Spleen (tissue), 7 donors: ENCODE measurements around the gene KRTAP1-5.
"Not testable (repeated sequence)": the region's sequence is repeated elsewhere in the genome, so short reads cannot be mapped to it uniquely, and the experiment has no call there.

ENCODE experiments used
- CTCF ChIP-seq, 11 experiments: fragments of 200-600 bp in 7 of 11; fragments of 450-650 bp in 4 of 11; sonication (generic) in 4 of 11; IDR thresholded peaks in 8 of 11; conservative IDR thresholded peaks in 3 of 11; 1 replicate in 7 of 11; 2 replicates in 4 of 11; pipeline versions ENCODE4 v1.4.0 to v1.8.0; 2016 to 2021; ENCODE audit warnings: antibody characterized with exemption in 11 of 11, inconsistent platforms in 4 of 11, mild to moderate bottlenecking in 1 of 11
- POLR2A ChIP-seq, 3 donors: fragments of 450-650 bp; IDR thresholded peaks; one replicate each; pipeline ENCODE4 v1.5.1; 2017; ENCODE audit warnings: antibody characterized with exemption in 3 of 3, mild to moderate bottlenecking in 1 of 3
- donor health status: DM: no; HTN: no; CAD: no; lungs with moderate emphysema.
- donor health status: DM: no; HTN: no; CAD: no.
- donor health status: DM: no; HTN: no; CAD: no.

GRCh38 chr17:41034346-41034935 is 7.4 kb upstream of the KRTAP1-5 start, which contains the start of gene KRTAP1-3:
- TF ChIP-seq POLR2A (IDR thresholded peaks at IDR 0.05); CTCF (IDR thresholded peaks at IDR 0.05 in 8 of 11, conservative IDR thresholded peaks at IDR 0.05 in 3 of 11): not testable (repeated sequence)
